Uterus (tissue), 2 donors: Measurements from ENCODE around the gene GATAD2B.

ENCODE experiments used
- CTCF ChIP-seq, 4 experiments: fragments of 200-600 bp in 2 of 4; fragments of 450-650 bp in 2 of 4; sonication (generic) in 2 of 4; IDR thresholded peaks; one replicate each; pipeline ENCODE4 v1.5.1; 2016 to 2019; ENCODE audit warnings: antibody characterized with exemption in 4 of 4, mild to moderate bottlenecking in 2 of 4, moderate library complexity in 1 of 4
- POLR2A ChIP-seq, 2 donors: fragments of 450-650 bp; IDR thresholded peaks; one replicate each; pipeline ENCODE4 v1.6.1; 2016; ENCODE audit warnings: antibody characterized with exemption in 2 of 2, mild to moderate bottlenecking in 1 of 2, moderate library complexity in 1 of 2

DNA sequence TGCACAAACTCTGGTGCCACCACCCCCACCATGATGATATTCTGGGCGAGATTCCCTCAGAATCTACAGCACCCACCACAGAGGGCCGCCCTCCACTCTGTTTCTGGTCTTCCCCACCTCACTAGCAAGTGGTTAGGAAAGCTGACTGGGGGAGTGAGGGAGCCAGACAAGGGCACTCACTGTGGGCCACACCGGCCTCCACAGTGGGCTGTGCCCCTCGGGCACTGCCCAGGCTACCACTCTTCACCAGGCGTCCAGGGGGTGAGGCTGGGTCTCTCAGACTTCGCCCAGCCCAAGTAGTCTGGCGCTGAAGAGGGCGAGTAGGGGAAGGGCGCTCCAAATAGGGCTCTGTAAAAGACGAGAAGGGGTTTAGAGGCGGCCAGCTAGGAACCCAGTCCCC lies 11.2 kb upstream of the GATAD2B start:
- no peak for TF ChIP-seq POLR2A (IDR thresholded peaks at IDR 0.05)
- TF ChIP-seq CTCF (IDR thresholded peaks at IDR 0.05) = no peak
